ENCODE data around the gene SLC39A7.

GRCh38 chr6:33201935-33202334 lies 1.3 kb downstream of the SLC39A7 start:
- TF ChIP-seq MAZ (IDR thresholded peaks at IDR 0.05; ENCODE audit: borderline replicate concordance, low read depth, low read length) (no peak), CEBPB (IDR thresholded peaks at IDR 0.05; ENCODE audit: low read depth, low read length) (no peak), POLR2A (IDR thresholded peaks at IDR 0.05; ENCODE audit: low read depth, low read length) (no peak), CTCF (conservative IDR thresholded peaks at IDR 0.05; ENCODE audit: low read depth, low read length) (no peak), SMC3 (IDR thresholded peaks at IDR 0.05; ENCODE audit: low read depth, low read length) (no peak), RFX5 (IDR thresholded peaks at IDR 0.05; ENCODE audit: low read depth, low read length) (no peak), USF2 (IDR thresholded peaks at IDR 0.05; ENCODE audit: low read depth, low read length) (no peak), RCOR1 (IDR thresholded peaks at IDR 0.05; ENCODE audit: insufficient replicate concordance, low read length) (no peak), BHLHE40 (IDR thresholded peaks at IDR 0.05; ENCODE audit: low read depth, low read length) (no peak), RAD21 (IDR thresholded peaks at IDR 0.05; ENCODE audit: low read length) (no peak)

Data from IMR-90 (cell line).